Skeletal muscle tissue (tissue), 4 donors: ENCODE results near the gene NSUN3. TPM values are rescaled to one million over a fixed set of nuclear protein-coding genes. Genes with fewer than 3 reads are reported as not detected.
"Not testable (repeated sequence)": the region's sequence is repeated elsewhere in the genome, so short reads cannot be mapped to it uniquely, and the experiment has no call there.

ENCODE experiments used
- H3K27ac ChIP-seq: one replicate; pipeline ENCODE4 v1.7.0; 2013; ENCODE audit warnings: mild to moderate bottlenecking, low read depth, low read length, inconsistent platforms
- H3K27me3 ChIP-seq, 3 donors: one replicate each; pipeline ENCODE4 v1.7.0; 2013; ENCODE audit warnings: low read length in 3 of 3; ENCODE audit not compliant: control insufficient read depth in 3 of 3, insufficient read depth in 3 of 3
- H3K36me3 ChIP-seq, 3 donors: one replicate each; pipeline ENCODE4 v1.7.0; 2013; ENCODE audit warnings: low read length in 3 of 3; ENCODE audit not compliant: control insufficient read depth in 3 of 3, insufficient read depth in 3 of 3
- H3K4me1 ChIP-seq, 3 donors: one replicate each; pipeline ENCODE4 v1.7.0; 2013; ENCODE audit warnings: low read length in 3 of 3, mild to moderate bottlenecking in 3 of 3; ENCODE audit not compliant: control insufficient read depth in 3 of 3, insufficient read depth in 3 of 3
- H3K4me3 ChIP-seq, 3 donors: one replicate each; pipeline ENCODE4 v1.7.0; 2013; ENCODE audit warnings: low read length in 3 of 3
- H3K9ac ChIP-seq, 3 donors: one replicate each; pipeline ENCODE4 v1.7.0; 2013; ENCODE audit warnings: low read length in 3 of 3, mild to moderate bottlenecking in 3 of 3, moderate library complexity in 2 of 3, low read depth in 1 of 3
- H3K9me3 ChIP-seq, 3 donors: one replicate each; pipeline ENCODE4 v1.7.0; 2013; ENCODE audit warnings: low read length in 3 of 3; ENCODE audit not compliant: control insufficient read depth in 3 of 3
- total RNA-seq: library from RNA; depleted of rRNA; stranded (reverse); fragments of >200 nt; gene quantifications from one replicate; pipeline ENCODE4 v1.2.3, GENCODE V29; 2014
- donor health status: Osteomylitis.

Gene NSUN3
- total RNA-seq, 1 donor from 2014 or later: 17.2 TPM

- Histone ChIP-seq H3K4me3 (no peak overlapping the region), H3K27me3 (no peaks in the 10 kb centered on the region), H3K4me1 (peaks cover 3 to 12% (median 11%) of the 10 kb centered on the region in 3 donors), H3K9ac (no peak overlapping the region), H3K9me3 (no peaks in the 10 kb centered on the region), H3K27ac (no peak overlapping the region), H3K36me3 (peaks cover 2 to 12% (median 6%) of the 10 kb centered on the region in 3 donors)
Measured at GRCh38 chr3:94066506-94067500, 3.9 kb downstream of the NSUN3 start.

DNA sequence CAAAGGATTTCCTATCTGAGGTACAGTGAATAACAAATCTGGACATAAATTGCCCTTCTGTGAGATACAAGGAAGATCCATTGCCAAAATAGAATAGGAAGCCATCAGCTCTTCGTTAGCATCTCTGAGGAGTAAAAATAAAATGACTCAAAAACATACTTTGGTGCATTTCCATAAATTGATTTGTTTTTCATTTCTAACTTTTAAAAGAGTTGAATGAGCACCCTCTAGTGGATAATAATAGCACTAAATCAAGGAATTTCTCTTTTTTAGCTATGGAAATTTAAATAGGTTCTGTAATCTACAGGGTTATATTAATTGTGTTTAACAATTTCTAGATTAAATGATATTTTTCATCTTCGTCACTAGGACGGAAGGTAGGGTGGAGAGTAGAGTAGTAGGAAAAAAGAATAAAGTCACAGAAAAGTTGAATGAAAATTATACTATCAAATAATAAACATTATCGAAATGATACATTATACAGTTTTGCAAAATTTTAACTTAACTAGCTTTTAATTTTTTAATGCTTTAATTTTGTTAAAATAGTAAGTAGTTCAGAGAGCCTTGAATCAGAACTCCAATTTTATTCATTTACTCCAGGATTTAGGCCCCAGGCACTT is 6.4 kb downstream of the NSUN3 start:
- H3K27ac ChIP-seq: no peak overlapping the region

DNA sequence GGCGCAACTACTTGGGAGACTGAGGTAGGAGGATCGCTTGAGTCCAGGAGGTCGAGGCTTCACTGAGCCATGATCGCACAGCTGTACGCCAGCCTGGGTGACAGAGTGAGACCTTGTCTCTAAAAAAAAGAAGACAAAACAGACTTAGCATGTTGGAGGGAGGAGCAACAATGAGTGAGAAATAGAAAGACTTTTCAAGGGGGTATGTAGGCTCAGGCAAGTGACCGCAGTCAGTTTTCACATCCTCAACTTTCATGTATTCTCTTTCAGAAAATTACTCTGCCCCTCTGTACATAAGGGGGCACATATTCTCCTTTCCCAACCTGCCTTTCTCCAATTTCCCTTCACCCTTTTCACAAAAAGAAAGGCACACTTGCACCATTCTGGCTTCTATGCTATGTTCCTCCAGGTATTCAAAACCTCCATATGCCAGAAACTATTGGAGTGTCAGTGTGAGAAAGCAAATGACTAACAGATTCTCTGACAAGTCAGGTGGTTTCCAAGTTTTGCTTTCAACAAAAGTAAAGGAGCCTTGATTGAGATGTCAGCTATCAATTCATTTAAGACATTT is 7.6 kb downstream of the NSUN3 start:
- H3K4me1 ChIP-seq: no peaks in the 10 kb centered on the region
- no peak overlapping the region for H3K9ac ChIP-seq
- peaks cover 4 to 14% (median 6%) of the 10 kb centered on the region in 3 donors for H3K36me3 ChIP-seq
- H3K27ac ChIP-seq: no peak overlapping the region
- H3K9me3 ChIP-seq: no peaks in the 10 kb centered on the region
- no peaks in the 10 kb centered on the region for H3K27me3 ChIP-seq
- H3K4me3 ChIP-seq: no peak overlapping the region

More for the DNA sequence above, 6.4 kb downstream of the NSUN3 start:
- no peaks in the 10 kb centered on the region for H3K9me3 ChIP-seq
- H3K9ac ChIP-seq: no peak overlapping the region
- no peaks in the 10 kb centered on the region for H3K27me3 ChIP-seq
- H3K4me1 ChIP-seq: peaks cover 0 to 2% (median 0%) of the 10 kb centered on the region in 3 donors
- H3K4me3 ChIP-seq: no peak overlapping the region
- H3K36me3 ChIP-seq: peaks cover 4 to 14% (median 6%) of the 10 kb centered on the region in 3 donors

- Histone ChIP-seq H3K27ac (no peak overlapping the region), H3K27me3 (no peaks in the 10 kb centered on the region), H3K36me3 (peaks cover 4 to 10% (median 5%) of the 10 kb centered on the region in 3 donors), H3K9ac (no peak overlapping the region), H3K4me1 (no peaks in the 10 kb centered on the region), H3K4me3 (no peak overlapping the region), H3K9me3 (no peaks in the 10 kb centered on the region)
Measured at GRCh38 chr3:94071713-94072284, 8.9 kb downstream of the NSUN3 start.

DNA sequence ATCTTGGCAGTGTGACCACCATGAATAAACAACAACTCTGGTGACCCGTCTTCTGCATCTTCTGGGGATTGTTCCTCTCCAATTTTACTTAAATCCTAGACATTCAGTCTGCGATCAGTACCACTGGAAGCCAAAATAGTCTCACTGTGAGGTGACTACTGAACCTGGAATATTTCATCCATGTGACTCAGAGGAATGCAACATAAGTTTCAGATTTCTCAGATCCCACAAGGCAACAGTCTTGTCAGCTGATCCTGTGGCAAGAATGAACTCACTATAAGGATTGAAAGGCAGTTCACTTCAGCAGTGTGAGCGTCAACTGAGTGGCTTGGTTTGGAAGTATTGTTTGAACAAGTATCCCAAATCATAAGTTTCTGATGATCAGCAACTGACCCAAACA is 13.2 kb downstream of the NSUN3 start:
- Histone ChIP-seq H3K36me3 (peaks cover 4% of the 10 kb centered on the region in 3 donors), H3K4me1 (no peaks in the 10 kb centered on the region), H3K27me3 (no peaks in the 10 kb centered on the region), H3K9me3 (no peaks in the 10 kb centered on the region), H3K27ac (no peak overlapping the region), H3K4me3 (no peak overlapping the region), H3K9ac (no peak overlapping the region)

DNA sequence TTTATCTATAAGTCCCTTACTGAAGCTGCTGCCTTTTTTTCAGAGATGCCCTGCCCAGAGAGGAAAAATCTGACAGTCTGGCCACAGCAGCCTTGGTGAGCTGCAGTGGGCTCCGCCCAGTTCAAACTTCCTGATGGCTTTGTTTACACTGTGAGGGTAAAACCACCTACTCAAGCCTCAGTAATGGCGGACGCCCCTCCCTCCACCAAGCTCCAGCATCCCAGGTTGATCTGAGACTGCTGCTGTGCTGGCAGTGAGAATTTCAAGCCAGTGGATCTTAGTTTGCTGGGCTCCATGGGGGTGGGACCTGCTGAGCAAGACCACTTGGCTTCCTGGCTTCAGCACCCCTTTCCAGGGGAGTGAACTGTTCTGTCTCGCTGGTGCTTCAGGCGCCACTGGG is 17.7 kb downstream of the NSUN3 start:
- not testable (repeated sequence) for H3K9ac ChIP-seq, H3K4me1 ChIP-seq, H3K27ac ChIP-seq, H3K36me3 ChIP-seq, H3K4me3 ChIP-seq, H3K9me3 ChIP-seq, H3K27me3 ChIP-seq

DNA sequence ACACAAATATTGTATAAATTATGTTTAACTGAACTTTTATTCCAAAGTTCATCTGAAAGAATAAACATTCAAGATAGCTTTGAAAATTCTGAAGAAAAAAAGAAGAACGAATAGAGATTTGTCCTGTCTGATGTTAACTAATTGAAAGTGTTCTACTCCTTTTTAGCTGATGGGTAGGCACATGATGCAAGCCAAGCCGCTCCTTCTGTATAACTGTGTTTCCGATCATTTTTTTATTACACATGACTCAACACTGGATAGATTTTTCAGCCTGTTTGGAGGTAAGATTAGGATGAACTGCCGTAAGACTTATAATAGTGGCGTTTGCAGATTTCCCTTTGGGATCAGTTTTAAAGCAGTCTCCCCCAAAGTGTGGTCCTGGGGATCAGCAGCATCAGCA is 19.0 kb downstream of the NSUN3 start:
- Histone ChIP-seq H3K27me3 (no peaks in the 10 kb centered on the region), H3K27ac (no peak overlapping the region)

DNA sequence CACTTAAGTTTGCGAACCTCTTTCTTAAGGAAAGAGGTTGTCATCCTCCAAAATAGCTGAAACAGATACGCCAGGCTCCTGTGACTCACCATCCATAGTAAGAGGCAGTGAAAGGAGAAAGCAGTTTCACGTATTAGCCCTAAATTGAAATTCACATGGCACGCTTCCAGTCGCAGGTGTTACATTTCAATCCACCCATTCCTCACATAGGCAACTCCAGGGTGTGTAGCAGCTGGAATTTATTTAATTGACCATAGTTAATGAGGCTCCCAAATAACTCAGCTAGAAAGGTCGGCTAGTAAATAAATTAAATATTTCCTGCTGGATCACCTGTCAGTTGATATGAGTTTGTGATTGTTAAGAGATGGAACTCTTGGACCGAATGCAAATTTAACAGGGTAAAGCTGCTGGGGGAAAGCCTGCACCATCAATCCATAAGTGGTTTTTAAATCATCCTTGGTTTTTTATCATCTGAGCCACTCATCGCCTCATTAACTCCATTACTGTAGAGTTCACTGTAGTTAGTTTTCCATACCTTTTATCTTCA is 19.6 kb downstream of the NSUN3 start:
- Histone ChIP-seq H3K36me3 (peaks cover 0 to 4% (median 0%) of the 10 kb centered on the region in 3 donors), H3K4me1 (no peaks in the 10 kb centered on the region), H3K27me3 (no peaks in the 10 kb centered on the region), H3K4me3 (no peak overlapping the region), H3K27ac (no peak overlapping the region), H3K9me3 (no peaks in the 10 kb centered on the region), H3K9ac (no peak overlapping the region)

More for the DNA sequence above, 19.0 kb downstream of the NSUN3 start:
- no peaks in the 10 kb centered on the region for H3K9me3 ChIP-seq
- H3K4me3 ChIP-seq: no peak overlapping the region
- peaks cover 0 to 4% (median 2%) of the 10 kb centered on the region in 3 donors for H3K36me3 ChIP-seq
- H3K9ac ChIP-seq: no peak overlapping the region
- H3K4me1 ChIP-seq: no peaks in the 10 kb centered on the region

- no peaks in the 10 kb centered on the region for H3K27me3 ChIP-seq
- H3K9me3 ChIP-seq: no peaks in the 10 kb centered on the region
- H3K9ac ChIP-seq: no peak overlapping the region
- H3K36me3 ChIP-seq: peaks cover 0 to 4% (median 0%) of the 10 kb centered on the region in 3 donors
- no peak overlapping the region for H3K27ac ChIP-seq
- H3K4me1 ChIP-seq: no peaks in the 10 kb centered on the region
- H3K4me3 ChIP-seq: no peak overlapping the region
Measured at GRCh38 chr3:94083261-94083660, 20.4 kb downstream of the NSUN3 start.
